ENCODE measurements around the gene LGALS8.

DNA sequence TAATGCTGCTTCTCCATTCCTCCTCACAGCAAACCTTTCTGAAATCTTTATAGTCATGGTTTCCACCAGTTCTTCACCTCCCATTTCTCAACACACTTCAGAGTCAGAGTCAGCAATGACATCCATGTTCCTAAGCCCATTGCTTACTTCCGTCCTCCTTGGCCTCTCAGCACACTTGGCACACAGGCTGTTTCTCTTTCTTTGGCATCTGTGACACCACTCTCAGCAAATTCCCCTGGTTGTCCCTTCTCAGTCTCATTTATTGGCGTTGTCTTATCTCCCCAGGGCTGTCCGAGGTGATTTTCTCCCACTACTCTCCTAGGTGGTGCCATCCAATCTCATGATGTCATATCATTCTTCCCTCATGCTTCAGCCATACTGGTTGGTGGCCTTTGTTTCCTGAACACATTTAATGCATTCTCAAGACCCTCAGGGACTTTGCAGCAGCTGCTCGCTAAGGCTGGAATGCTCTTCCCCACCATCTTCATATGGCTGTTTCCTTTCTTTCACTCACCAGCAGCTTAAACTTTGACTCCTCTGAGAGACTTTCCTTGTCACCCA, 3.3 kb upstream of the LGALS8 start:
- TF ChIP-seq, protein P1, sequence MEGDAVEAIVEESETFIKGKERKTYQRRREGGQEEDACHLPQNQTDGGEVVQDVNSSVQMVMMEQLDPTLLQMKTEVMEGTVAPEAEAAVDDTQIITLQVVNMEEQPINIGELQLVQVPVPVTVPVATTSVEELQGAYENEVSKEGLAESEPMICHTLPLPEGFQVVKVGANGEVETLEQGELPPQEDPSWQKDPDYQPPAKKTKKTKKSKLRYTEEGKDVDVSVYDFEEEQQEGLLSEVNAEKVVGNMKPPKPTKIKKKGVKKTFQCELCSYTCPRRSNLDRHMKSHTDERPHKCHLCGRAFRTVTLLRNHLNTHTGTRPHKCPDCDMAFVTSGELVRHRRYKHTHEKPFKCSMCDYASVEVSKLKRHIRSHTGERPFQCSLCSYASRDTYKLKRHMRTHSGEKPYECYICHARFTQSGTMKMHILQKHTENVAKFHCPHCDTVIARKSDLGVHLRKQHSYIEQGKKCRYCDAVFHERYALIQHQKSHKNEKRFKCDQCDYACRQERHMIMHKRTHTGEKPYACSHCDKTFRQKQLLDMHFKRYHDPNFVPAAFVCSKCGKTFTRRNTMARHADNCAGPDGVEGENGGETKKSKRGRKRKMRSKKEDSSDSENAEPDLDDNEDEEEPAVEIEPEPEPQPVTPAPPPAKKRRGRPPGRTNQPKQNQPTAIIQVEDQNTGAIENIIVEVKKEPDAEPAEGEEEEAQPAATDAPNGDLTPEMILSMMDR (IDR thresholded peaks at IDR 0.05): no peak
- TF ChIP-seq POLR2AphosphoS5 (IDR thresholded peaks at IDR 0.05; ENCODE audit: low read depth, low read length): no peak
